ENCODE results near the gene GALM.
"Not testable (repeated sequence)": the region's sequence is repeated elsewhere in the genome, so short reads cannot be mapped to it uniquely, and the experiment has no call there.

GALM gene

GRCh38 chr2:38650012-38650411, 15.9 kb upstream of the GALM start:
- no peak for DNase-seq

- DNase-seq: no peak
Measured at GRCh38 chr2:38650717-38651116, 15.2 kb upstream of the GALM start.

- DNase-seq: no peak
Measured at GRCh38 chr2:38652431-38653273, 13.3 kb upstream of the GALM start.

- DNase-seq: no peak
Measured at GRCh38 chr2:38653380-38653714, 12.6 kb upstream of the GALM start.

GRCh38 chr2:38653715-38654527, 12.0 kb upstream of the GALM start:
- peak; percentile 69 to 73 for DNase-seq

- no peak for DNase-seq
Measured at GRCh38 chr2:38654528-38655381, 11.2 kb upstream of the GALM start.

GRCh38 chr2:38655441-38655840, 10.5 kb upstream of the GALM start:
- DNase-seq: no peak

GRCh38 chr2:38656866-38657480, 8.9 kb upstream of the GALM start:
- no peak for DNase-seq

- DNase-seq: no peak
Measured at GRCh38 chr2:38658613-38659012, 7.3 kb upstream of the GALM start.

GRCh38 chr2:38659115-38659514, 6.8 kb upstream of the GALM start:
- DNase-seq: no peak

GRCh38 chr2:38660282-38660681, 5.6 kb upstream of the GALM start:
- no peak for DNase-seq

GRCh38 chr2:38661306-38661705, 4.6 kb upstream of the GALM start:
- no peak for DNase-seq

- no peak for DNase-seq
Measured at GRCh38 chr2:38666556-38666910, 619 bp downstream of the GALM start.

- no peak for DNase-seq
Measured at GRCh38 chr2:38668092-38668491, 2.2 kb downstream of the GALM start.

- no peak for DNase-seq
Measured at GRCh38 chr2:38668779-38669479, 3.0 kb downstream of the GALM start.

GRCh38 chr2:38671303-38671702, 5.4 kb downstream of the GALM start:
- DNase-seq: no peak

- DNase-seq: no peak
Measured at GRCh38 chr2:38671946-38672345, 6.0 kb downstream of the GALM start.

- no peak for DNase-seq
Measured at GRCh38 chr2:38672445-38673391, 6.8 kb downstream of the GALM start.

GRCh38 chr2:38676681-38677080, 10.8 kb downstream of the GALM start:
- no peak for DNase-seq

GRCh38 chr2:38680868-38681267, 15.0 kb downstream of the GALM start:
- not testable (repeated sequence) for DNase-seq

GRCh38 chr2:38682008-38682575, 16.2 kb downstream of the GALM start:
- DNase-seq: no peak

All from activated T-cell treated with anti-CD3 and anti-CD28 coated beads, Interleukin-2, amount 50 U/mL, for 48 hours (primary cell).